GM12892 (cell line): ENCODE results near the gene POLL.

Experiments used
- POLR2A ChIP-seq: IDR thresholded peaks from 2 replicates; pipeline ENCODE4 v1.6.1; 2011; ENCODE audit warnings: low read depth, low read length, control low read depth
- POLR2AphosphoS5 ChIP-seq: IDR thresholded peaks from 2 replicates; pipeline ENCODE4 v1.6.1; 2011; ENCODE audit warnings: low read depth, low read length, control low read depth
- TAF1 ChIP-seq: IDR thresholded peaks from 2 replicates; pipeline ENCODE4 v1.6.1; 2011; ENCODE audit warnings: low read depth, mild to moderate bottlenecking, control low read depth, low read length, borderline replicate concordance

DNA sequence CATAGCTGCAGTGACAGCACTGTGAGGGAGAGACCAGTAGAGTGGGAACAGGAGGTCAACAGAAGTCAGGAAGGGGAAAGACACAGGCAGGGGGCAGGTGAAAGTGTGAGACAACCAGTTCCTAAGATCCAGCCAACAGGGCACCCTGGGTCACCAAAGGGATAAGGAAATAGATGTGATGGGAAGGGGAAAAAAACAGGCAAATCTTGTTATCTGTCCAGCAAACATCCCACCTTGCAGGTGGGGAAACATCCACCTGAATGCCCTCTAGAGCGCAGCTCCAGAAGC is 42.5 kb upstream of the POLL start:
- no peak for TF ChIP-seq POLR2A
- TF ChIP-seq POLR2AphosphoS5 = no peak
- no peak for TF ChIP-seq TAF1
